Testis (tissue), 2 donors: ENCODE measurements around the gene HECTD4.

Experiments
- POLR2A ChIP-seq: fragments of 450-650 bp; IDR thresholded peaks from one replicate; pipeline ENCODE4 v1.6.1; 2017; ENCODE audit warnings: antibody characterized with exemption, mild to moderate bottlenecking, moderate library complexity
- TF ChIP-seq, protein P1 (sequence below), 3 experiments: fragments of 450-650 bp in 2 of 3; fragments of 200-600 bp in 1 of 3; sonication (generic) in 1 of 3; IDR thresholded peaks; one replicate each; pipeline ENCODE4 v1.5.1; 2016 to 2019; ENCODE audit warnings: antibody characterized with exemption in 3 of 3, mild to moderate bottlenecking in 2 of 3, moderate library complexity in 1 of 3

DNA sequence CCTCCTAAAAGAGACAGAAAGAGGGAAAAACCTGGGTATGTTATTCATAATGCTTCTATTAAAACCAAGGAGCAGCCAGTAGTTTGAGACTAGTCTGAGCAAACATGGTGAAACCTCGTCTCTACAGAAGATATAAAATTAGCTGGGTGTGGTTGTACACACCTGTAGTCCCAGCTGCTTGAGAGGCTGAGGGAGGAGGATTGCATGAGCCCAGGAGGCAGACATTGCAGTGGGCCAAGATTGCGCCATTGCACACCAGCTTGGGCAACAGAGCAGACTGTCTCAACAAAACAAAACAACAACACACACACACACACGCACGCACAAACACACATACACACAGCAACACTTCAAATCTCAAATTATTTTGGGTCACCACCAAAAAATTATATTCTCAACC lies 27.8 kb downstream of the HECTD4 start:
- TF ChIP-seq POLR2A: no peak
- TF ChIP-seq, protein P1, sequence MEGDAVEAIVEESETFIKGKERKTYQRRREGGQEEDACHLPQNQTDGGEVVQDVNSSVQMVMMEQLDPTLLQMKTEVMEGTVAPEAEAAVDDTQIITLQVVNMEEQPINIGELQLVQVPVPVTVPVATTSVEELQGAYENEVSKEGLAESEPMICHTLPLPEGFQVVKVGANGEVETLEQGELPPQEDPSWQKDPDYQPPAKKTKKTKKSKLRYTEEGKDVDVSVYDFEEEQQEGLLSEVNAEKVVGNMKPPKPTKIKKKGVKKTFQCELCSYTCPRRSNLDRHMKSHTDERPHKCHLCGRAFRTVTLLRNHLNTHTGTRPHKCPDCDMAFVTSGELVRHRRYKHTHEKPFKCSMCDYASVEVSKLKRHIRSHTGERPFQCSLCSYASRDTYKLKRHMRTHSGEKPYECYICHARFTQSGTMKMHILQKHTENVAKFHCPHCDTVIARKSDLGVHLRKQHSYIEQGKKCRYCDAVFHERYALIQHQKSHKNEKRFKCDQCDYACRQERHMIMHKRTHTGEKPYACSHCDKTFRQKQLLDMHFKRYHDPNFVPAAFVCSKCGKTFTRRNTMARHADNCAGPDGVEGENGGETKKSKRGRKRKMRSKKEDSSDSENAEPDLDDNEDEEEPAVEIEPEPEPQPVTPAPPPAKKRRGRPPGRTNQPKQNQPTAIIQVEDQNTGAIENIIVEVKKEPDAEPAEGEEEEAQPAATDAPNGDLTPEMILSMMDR (IDR thresholded peaks at IDR 0.05): no peak
